ENCODE data around the gene IL17REL.

The IL17REL gene

DNA sequence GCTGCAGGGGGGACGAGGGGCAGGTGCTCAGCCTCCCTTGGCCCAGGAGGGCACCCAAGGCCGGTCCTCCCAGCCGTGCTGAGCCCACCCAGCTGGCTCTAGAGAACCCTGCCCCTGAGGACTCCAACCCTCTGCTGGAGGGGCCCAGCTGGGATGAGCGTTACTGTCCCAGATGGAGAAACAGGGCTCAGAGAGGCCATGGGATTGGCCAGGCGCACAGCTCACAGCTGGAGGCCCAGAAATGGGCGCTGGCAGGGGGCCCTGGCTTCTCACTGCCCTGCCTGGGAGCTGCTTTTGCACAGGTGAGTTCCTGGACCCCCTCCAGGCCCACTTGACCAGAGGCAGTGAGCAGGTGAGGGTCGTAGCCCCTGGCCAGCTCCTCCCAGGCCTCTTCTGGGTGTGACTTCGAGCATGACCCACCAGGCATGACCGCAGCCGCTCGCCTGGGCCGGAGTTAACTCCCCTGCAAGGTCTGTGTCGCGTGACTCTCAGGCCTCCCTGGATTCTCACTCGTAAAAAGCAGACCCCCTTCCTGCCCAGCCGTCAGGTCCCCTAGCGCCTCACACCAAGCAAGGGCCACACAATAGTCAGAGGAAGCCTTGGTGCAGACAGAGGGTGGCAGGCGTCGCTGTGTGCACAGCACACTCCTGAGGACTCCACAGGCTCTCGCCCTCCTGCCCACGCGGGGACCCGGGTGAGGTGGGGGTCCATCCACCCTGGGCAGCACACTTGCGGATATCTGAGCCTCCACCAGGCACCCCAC, 19.7 kb upstream of the IL17REL start:
- DNase-seq (ENCODE audit: low spot score) = no peak
- TF ChIP-seq CTCF (IDR thresholded peaks at IDR 0.05; ENCODE audit: borderline replicate concordance, control extremely low read depth, extremely low read depth, insufficient read depth, missing control alignments) = no peak
- in situ Hi-C loops (cut with MboI; ENCODE audit: low sequenced_read_pairs, unreplicated experiment) = loop anchor here (5.0 to 25.0 kb wide), 2 partner anchors 100 to 270 kb away; no protein-coding TSS in a partner anchor

- in situ Hi-C loops (cut with MboI; ENCODE audit: low sequenced_read_pairs, unreplicated experiment) = loop anchor here (5.0 to 25.0 kb wide), 2 partner anchors 99 to 269 kb away; no protein-coding TSS in a partner anchor
- no peak for DNase-seq (ENCODE audit: low spot score)
- TF ChIP-seq CTCF (IDR thresholded peaks at IDR 0.05; ENCODE audit: borderline replicate concordance, control extremely low read depth, extremely low read depth, insufficient read depth, missing control alignments) = no peak
Observed at GRCh38 chr22:50031189-50032091, 18.9 kb upstream of the IL17REL start.

DNA sequence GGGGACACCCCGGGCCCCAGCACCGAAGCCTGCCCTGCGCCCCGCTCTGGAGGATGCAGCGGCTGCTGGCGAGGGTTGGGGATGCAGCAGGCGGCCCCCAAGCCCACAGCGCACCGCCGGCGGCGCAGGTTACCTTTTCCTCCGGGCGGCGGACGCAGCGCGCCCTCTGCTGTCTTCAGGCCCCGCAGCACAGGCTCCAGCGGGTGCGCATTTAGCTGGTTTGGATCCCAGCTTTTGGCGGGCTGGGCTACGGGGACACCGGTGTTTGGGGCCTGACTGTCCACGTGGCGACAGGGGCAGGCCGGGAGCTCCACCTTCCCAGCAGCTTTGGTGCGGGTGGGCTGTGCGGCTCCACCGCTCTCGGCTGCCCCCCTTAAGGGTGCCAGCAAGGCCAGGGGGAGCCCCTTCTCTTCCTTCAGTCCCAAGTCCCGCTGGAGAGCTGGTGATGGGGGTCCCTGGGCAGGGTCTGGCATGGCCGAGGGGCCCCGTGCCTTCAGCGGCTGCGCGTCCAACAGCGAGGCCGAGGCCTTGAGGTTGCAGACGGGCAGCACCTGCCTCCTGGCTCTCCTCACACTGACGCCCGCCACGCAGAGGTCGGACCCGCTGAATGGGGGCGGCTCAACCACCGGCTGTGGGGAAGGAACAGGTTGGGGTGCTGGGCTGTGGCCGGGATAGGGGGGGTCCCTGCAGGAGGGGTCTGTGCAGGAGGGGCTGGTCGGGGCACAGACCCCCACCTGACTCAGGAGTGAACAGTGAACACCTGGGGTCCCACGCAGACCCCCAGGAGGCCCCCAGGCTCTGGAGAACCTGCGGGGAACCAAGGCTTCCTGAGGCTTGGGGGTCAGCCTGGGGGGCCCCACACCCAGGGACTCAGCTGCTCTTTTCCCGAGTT, 18.0 kb upstream of the IL17REL start:
- in situ Hi-C loops (cut with MboI; ENCODE audit: low sequenced_read_pairs, unreplicated experiment) = loop anchor here (5.0 to 25.0 kb wide), 2 partner anchors 98 to 268 kb away; no protein-coding TSS in a partner anchor
- peak; percentile 87 for TF ChIP-seq CTCF (IDR thresholded peaks at IDR 0.05; ENCODE audit: borderline replicate concordance, control extremely low read depth, extremely low read depth, insufficient read depth, missing control alignments)
- peak; percentile 97 for DNase-seq (ENCODE audit: low spot score)

- DNase-seq (ENCODE audit: low spot score) = peak; percentile 47
- no peak for TF ChIP-seq CTCF (IDR thresholded peaks at IDR 0.05; ENCODE audit: borderline replicate concordance, control extremely low read depth, extremely low read depth, insufficient read depth, missing control alignments)
- in situ Hi-C loops (cut with MboI; ENCODE audit: low sequenced_read_pairs, unreplicated experiment) = loop anchor here (25.0 kb wide), 1 partner anchor 266 kb away; no protein-coding TSS in a partner anchor
Observed at GRCh38 chr22:50027639-50028537, 15.3 kb upstream of the IL17REL start.

GRCh38 chr22:50025993-50026392, 13.4 kb upstream of the IL17REL start:
- no peak for TF ChIP-seq CTCF (IDR thresholded peaks at IDR 0.05; ENCODE audit: borderline replicate concordance, control extremely low read depth, extremely low read depth, insufficient read depth, missing control alignments)
- in situ Hi-C loops (cut with MboI; ENCODE audit: low sequenced_read_pairs, unreplicated experiment) = loop anchor here (25.0 kb wide), 1 partner anchor 264 kb away; no protein-coding TSS in a partner anchor
- no peak for DNase-seq (ENCODE audit: low spot score)

Data from GM13976 (cell line).